Uterus (tissue), 2 donors: Measurements from ENCODE around the gene OPN1MW2.
"Not testable (repeated sequence)": the region's sequence is repeated elsewhere in the genome, so short reads cannot be mapped to it uniquely, and the experiment has no call there.

ENCODE experiments used
- POLR2A ChIP-seq, 2 donors: fragments of 450-650 bp; IDR thresholded peaks; one replicate each; pipeline ENCODE4 v1.6.1; 2016; ENCODE audit warnings: antibody characterized with exemption in 2 of 2, mild to moderate bottlenecking in 1 of 2, moderate library complexity in 1 of 2
- TF ChIP-seq, protein P1 (sequence below), 4 experiments: fragments of 200-600 bp in 2 of 4; fragments of 450-650 bp in 2 of 4; sonication (generic) in 2 of 4; IDR thresholded peaks; one replicate each; pipeline ENCODE4 v1.5.1; 2016 to 2019; ENCODE audit warnings: antibody characterized with exemption in 4 of 4, mild to moderate bottlenecking in 2 of 4, moderate library complexity in 1 of 4

DNA sequence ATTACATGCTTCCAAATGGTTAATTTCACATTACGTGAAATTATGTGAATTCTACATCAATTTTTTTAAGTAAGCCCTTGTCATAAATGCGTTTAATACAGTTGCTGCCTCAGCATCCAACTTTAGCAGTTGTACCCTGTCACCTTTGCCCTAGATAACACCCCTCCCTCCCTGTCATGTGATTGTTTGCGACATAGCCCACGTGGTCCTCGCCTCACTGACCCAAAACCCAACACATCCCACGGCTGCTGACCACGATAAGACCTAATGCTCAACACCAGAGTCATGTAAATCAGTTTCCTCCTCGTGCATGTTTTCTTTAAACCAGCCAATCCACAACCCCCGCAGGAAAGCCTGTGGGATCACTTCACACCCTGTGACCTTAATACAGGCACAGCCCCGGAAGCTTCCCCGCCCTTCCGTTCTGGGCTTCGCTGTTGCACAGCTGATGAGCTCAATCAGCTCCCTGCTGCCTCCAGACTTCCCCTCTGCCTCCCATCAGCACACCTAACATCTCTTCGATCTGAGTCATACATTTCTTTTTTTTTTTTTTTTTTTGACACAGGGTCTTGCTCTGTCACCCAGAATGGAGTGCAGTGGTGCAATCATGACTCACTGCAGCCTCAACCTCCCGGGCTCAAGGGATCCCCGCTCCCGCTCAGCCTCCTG lies 28.0 kb downstream of the OPN1MW2 start:
- TF ChIP-seq, protein P1, sequence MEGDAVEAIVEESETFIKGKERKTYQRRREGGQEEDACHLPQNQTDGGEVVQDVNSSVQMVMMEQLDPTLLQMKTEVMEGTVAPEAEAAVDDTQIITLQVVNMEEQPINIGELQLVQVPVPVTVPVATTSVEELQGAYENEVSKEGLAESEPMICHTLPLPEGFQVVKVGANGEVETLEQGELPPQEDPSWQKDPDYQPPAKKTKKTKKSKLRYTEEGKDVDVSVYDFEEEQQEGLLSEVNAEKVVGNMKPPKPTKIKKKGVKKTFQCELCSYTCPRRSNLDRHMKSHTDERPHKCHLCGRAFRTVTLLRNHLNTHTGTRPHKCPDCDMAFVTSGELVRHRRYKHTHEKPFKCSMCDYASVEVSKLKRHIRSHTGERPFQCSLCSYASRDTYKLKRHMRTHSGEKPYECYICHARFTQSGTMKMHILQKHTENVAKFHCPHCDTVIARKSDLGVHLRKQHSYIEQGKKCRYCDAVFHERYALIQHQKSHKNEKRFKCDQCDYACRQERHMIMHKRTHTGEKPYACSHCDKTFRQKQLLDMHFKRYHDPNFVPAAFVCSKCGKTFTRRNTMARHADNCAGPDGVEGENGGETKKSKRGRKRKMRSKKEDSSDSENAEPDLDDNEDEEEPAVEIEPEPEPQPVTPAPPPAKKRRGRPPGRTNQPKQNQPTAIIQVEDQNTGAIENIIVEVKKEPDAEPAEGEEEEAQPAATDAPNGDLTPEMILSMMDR (IDR thresholded peaks at IDR 0.05) = not testable (repeated sequence)
- TF ChIP-seq POLR2A (IDR thresholded peaks at IDR 0.05) = not testable (repeated sequence)
